HK-2 (cell line): ENCODE results near the gene SSH2.
"Not testable (repeated sequence)": the region's sequence is repeated elsewhere in the genome, so short reads cannot be mapped to it uniquely, and the experiment has no call there.

Experiments
- DNase-seq: peaks from one replicate; pipeline ENCODE4 v3.0.0-alpha.2; 2018; ENCODE audit not compliant: unreplicated experiment

The SSH2 gene

DNA sequence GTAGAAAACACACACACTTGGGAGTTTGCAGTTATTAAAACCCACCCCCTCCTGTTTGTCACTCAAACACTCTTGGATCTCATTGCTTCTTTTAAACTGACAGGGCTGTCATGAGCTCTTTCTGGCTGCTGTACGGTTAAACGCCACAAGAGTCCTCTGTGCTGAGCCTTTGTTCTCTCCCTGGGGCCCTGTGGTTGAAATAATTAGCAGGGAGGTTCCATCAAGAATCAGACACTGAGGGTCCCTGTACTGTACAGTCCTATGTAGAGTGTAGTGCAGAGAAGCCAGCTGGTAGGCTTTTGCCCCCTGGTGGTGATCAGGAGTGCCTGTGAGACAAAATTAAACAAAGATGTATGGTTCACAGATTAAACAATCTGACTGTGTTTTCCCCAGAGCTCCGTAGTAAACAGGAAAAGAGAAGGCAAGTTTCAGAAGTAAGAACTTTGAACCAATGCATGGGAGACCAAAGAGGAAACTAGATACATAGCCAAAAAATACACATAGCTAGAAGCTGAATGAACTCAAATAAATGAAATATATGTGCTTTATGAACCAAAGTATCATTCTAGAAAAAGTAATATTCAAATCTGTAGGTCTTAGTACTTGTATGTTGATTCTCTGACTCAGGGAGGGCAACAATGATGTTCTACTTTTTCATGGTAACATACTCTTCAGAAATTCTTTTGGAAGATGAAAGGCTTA is 1.4 kb upstream of the SSH2 start:
- peak; percentile 61 for DNase-seq

DNA sequence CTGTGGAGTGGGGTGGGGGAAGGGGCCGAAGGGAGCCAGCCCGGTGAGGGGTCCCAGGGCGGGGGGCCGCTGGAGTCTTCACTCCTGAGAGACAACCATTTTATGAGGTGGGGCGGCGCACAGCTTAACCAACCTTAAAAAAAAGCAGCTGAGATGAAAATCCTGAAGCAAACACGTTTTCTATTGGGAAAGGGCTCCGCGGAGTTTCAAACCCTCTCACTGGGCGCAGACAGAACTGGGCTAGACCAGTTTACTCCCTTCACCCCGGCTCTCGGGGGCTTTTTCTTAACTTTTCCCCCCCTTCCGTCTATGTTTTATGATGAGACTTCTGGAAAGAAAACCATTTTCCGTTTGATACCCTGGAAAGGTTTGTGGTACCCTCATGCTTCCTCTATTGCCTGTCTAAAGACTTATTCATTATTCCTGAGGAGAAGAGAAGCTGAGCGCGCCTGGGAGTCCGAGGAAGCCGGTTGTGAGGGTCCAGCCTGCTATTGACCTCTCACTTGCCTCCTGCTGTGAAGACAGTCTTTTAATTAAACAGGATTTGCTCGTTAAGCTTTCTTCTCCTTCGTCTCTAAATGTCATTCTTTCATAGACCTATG is 482 bp upstream of the SSH2 start:
- no peak for DNase-seq

DNA sequence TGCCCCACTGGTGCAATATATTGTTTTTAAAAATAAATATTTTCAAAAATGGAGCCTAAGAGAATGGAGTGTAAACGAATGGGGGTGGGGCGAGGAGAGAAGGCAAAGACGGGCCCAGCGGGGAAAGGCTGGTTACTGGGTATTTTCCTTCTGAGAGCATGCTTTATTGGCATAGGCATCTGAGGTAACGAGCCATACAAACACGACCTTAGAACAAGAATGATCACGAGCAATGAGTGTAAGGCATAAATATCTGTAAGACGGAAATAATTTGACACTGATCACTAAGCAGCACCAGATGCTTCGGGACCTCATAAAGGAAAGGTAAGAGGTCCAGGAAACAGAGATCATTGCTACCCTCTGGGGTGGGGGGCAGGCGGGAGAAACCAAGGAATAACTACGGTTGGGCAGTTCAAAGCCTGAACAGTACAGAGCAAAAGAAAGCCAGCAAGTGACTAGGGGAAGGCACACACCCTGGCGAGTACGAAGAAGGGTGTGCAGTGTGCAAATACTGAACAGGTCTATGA is 959 bp downstream of the SSH2 start:
- peak; percentile 37 for DNase-seq

DNA sequence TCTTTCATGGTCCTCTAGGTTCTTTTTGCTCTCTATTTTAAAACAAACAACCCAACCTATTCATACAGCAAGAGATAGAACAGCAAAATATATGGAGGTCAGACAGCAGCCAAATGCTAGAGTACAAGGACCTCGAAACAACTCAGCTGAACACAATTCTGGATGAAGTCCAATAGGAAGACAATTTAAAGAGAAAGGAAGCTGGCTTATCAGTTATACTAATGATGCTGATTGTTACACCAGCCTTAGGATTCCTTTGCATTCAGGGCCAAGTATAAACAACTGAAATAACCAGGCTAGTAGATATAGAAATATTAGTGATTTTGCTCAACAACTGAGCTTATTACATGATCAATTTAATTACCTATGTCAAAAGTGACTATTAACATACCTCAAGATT is 2.5 kb downstream of the SSH2 start:
- no peak for DNase-seq

GRCh38 chr17:29924786-29925185 is 5.2 kb downstream of the SSH2 start:
- no peak for DNase-seq

GRCh38 chr17:29918922-29919856 is 10.8 kb downstream of the SSH2 start:
- no peak for DNase-seq

DNA sequence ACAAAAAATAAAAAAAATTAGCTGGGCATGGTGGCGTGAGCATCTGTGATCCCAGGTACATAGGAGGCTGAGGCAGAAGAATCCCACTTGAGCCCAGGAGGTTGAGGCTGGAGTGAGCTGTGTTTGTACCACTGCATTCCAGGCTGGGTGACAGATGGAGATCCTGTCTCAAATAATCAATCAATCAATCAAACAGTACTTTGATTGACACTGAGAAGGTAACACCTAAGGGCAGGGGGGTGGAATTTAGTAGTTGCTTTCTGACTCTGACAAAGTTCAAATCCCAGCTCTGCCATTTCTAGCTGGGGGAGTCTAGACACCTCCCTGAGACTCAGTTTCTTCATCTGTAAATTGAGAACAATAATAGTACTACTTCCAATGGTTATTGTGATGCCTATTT is 12.0 kb downstream of the SSH2 start:
- no peak for DNase-seq

GRCh38 chr17:29914819-29915537 is 15.1 kb downstream of the SSH2 start:
- no peak for DNase-seq

DNA sequence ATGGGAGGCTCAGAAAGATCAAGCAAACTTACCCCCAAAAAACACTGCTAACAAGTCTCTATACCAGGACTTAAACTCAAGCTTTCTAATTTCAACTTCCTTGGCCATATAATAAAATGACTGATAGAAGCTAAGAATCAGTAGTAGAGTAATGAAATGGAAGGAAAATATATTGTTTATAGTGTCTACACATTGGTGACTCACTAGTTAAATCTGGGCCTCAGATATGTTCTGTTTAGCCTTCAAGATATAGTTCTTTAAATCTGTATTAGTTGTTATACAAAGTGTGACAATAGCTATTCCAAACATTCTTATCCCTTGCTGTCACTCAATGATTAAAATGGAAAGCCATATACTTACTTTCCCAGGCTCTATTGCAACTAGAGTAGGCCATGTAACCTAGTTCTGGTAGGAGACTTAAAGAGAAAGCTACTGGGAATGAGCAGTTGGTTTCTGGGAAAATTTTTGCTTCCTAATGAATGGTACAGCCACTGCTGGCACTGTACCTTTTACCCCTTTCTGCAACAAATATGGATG is 18.3 kb downstream of the SSH2 start:
- no peak for DNase-seq

GRCh38 chr17:29909236-29910003 is 20.6 kb downstream of the SSH2 start:
- no peak for DNase-seq

- DNase-seq, result no peak
These were observed 23.1 kb downstream of the SSH2 start for GRCh38 chr17:29906969-29907368.

DNA sequence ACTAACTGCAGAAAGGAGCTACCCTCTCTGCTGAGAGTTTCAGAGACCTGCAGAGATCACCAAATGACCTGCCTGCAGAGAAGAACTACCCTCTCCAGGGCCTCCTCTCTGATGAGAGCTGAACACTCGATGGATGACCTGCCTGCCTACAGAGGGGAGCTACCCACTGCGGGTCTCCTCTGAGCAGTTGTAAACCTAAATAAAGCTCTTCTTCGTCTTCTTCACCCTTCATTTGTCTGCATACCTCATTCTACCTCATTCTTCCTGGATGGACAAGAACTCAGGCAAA is 24.2 kb downstream of the SSH2 start:
- no peak for DNase-seq

- DNase-seq, result no peak
These were observed 24.7 kb downstream of the SSH2 start for GRCh38 chr17:29905086-29905878.

- DNase-seq, result no peak
These were observed 26.6 kb downstream of the SSH2 start for GRCh38 chr17:29903471-29903870.

DNA sequence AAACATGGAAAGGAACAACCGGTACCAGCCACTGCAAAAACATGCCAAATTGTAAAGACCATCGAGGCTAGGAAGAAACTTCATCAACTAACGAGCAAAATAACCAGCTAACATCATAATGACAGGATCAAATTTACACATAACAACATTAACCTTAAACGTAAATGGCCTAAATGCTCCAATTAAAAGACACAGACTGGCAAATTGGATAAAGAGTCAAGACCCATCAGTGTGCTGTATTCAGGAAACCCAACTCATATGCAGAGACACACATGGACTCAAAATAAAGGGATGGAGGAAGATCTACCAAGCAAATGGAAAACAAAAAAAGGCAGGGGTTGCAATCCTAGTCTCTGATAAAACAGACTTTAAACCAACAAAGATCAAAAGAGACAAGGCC is 32.9 kb downstream of the SSH2 start:
- not testable (repeated sequence) for DNase-seq

GRCh38 chr17:29892201-29892600 is 37.8 kb downstream of the SSH2 start:
- DNase-seq, result no peak

DNA sequence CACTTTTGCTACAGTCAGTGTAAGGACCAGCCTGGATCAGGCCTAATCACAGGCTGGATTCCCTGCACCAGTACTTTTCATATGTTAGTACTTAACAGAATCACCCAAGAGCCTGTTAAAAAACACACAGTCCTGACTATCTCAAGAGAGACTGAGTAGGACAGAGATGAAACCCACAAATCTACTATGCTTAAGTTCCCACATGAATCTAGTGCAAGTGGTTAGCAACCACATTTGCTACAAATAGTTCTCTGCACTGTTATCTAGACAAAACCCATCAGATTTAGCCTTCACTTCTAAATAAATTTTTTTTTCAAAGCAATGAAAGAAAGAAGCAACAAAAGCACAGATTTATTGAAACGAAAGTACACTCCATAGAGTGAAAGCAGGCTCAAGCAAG is 38.9 kb downstream of the SSH2 start:
- no peak for DNase-seq

DNA sequence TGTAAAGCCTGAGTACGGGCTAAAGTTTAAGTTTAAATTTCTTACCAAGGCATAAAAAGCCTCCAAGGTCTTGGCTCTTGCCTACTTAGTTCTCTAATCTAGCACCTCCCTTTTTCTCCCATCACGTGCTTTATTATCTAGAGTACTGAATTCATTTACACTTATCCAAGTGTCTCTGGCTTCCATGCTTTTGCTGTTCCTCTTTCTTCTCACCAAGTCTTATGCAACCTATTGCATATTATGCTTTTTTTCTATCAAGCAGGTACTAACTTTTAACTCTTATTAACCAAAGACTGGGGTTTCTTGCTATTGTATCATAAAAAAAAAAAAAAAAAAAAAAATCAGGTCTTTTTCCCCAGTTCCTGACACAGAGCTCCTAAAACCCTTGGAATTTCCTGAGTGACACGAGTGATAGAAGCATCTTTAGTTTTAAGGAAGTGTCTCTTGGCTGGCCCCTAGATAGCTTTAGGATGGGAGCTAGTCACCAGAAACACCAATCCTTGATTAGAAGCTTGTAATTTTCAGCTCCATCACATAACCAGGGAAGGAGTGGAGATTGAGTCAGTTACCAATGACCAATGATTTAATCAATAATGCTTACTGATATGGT is 44.9 kb downstream of the SSH2 start:
- DNase-seq, result no peak

DNA sequence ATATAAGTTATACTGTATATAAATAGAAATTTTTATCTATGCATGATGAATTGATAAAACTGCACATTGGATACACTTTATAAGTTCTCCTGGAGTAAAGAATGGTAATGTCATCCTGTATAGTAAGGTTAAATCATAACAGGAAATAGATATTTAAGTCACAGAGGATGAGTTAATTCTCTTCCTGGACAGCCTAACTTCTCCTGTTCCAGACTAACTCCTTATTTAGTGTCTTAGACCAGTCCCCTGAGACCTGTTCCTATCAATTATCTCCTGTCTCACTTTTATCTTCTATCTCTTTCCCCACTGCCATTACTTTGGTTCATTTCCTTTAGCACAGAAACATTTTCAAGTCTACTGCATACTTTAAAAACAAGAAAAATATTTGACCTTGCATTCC is 46.5 kb downstream of the SSH2 start:
- DNase-seq, result no peak

DNA sequence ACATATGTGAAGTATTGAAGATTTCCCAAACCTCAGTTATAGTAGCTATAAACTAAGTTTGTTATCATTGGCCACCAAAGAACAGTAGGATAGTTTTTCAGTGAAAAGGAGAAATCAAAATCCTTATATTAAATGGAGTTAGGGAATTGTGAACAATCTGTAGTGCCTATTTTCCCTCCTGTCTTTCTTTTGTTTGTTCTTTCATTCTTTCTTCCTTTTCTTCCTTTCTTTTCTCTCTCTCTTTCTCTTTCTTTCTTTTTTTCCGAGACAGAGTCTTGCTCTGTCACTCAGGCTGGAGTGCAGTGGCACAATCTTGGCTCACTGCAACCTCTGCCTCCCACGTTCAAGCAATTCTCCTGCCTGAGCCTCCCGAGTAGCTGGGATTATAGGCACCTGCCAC is 48.8 kb downstream of the SSH2 start:
- no peak for DNase-seq
